Chondrocyte (in vitro differentiated cells): ENCODE measurements around the gene LRCH1. TPM values are rescaled to one million over a fixed set of nuclear protein-coding genes. Genes with fewer than 3 reads are reported as not detected.

Source experiments
- DNase-seq: peaks from one replicate; pipeline ENCODE4 v3.0.0; 2021; ENCODE audit warnings: mixed read lengths, low spot score
- H3K27ac Mint-ChIP-seq: one replicate; pipeline ENCODE4 v1.8.0; 2021; ENCODE audit warnings: mild to moderate bottlenecking, moderate library complexity, mixed read lengths; ENCODE audit not compliant: unreplicated experiment
- H3K27me3 Mint-ChIP-seq: 2 replicates; pipeline ENCODE4 v1.8.0; 2021; ENCODE audit warnings: low read depth, mixed read lengths
- H3K36me3 Mint-ChIP-seq: 2 replicates; pipeline ENCODE4 v1.8.0; 2021; ENCODE audit warnings: low read depth, mixed read lengths
- H3K4me1 Mint-ChIP-seq: 2 replicates; pipeline ENCODE4 v1.8.0; 2021; ENCODE audit warnings: low read depth, mild to moderate bottlenecking, mixed read lengths
- H3K4me3 Mint-ChIP-seq: one replicate; pipeline ENCODE4 v1.8.0; 2021; ENCODE audit warnings: mild to moderate bottlenecking, moderate library complexity, mixed read lengths; ENCODE audit not compliant: unreplicated experiment
- H3K9me3 Mint-ChIP-seq: 2 replicates; pipeline ENCODE4 v1.8.0; 2021; ENCODE audit warnings: low read depth, mixed read lengths
- CTCF ChIP-seq: fragments of 200-600 bp; sonication (generic); IDR thresholded peaks from 2 replicates; pipeline ENCODE4 v1.5.0; 2021; ENCODE audit warnings: antibody characterized with exemption, mild to moderate bottlenecking, moderate library complexity
- total RNA-seq: library from RNA; stranded (reverse); gene quantifications from 3 replicates; pipeline ENCODE4 v1.2.1, GENCODE V29; 2021

Gene LRCH1
- total RNA-seq, 1 donor from 2014 or later = 14.4 TPM

DNA sequence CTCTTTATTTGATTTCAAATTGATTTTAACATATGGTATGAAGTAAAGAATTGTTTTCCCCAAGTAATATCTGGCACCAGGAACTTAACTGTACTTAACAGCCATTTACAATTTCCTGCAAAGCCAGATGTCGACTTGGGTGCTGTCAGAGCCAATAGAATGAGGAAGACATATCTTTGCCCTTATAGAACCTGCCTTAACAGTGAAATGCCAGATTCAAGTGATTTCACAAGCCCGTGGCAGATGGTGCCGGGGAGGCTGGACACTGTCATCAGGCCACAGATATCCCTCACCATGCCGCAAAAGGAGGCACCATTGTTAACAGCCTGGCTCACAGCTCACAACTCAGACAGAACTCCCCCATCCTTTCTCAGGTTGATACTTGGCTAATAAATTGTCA, 195.3 kb downstream of the LRCH1 start:
- Mint-ChIP-seq H3K27ac (no peak overlapping the region), H3K36me3 (peaks cover 22% of the 10 kb centered on the region), H3K27me3 (no peaks in the 10 kb centered on the region), H3K4me1 (peaks cover 21% of the 10 kb centered on the region), H3K9me3 (no peaks in the 10 kb centered on the region), H3K4me3 (no peak overlapping the region)
- no peak for TF ChIP-seq CTCF
- no peak for DNase-seq

- peak overlapping the region; percentile 45 for H3K27ac Mint-ChIP-seq
- H3K27me3 Mint-ChIP-seq = no peaks in the 10 kb centered on the region
Observed at GRCh38 chr13:46749951-46750350, 197.0 kb downstream of the LRCH1 start.

DNA sequence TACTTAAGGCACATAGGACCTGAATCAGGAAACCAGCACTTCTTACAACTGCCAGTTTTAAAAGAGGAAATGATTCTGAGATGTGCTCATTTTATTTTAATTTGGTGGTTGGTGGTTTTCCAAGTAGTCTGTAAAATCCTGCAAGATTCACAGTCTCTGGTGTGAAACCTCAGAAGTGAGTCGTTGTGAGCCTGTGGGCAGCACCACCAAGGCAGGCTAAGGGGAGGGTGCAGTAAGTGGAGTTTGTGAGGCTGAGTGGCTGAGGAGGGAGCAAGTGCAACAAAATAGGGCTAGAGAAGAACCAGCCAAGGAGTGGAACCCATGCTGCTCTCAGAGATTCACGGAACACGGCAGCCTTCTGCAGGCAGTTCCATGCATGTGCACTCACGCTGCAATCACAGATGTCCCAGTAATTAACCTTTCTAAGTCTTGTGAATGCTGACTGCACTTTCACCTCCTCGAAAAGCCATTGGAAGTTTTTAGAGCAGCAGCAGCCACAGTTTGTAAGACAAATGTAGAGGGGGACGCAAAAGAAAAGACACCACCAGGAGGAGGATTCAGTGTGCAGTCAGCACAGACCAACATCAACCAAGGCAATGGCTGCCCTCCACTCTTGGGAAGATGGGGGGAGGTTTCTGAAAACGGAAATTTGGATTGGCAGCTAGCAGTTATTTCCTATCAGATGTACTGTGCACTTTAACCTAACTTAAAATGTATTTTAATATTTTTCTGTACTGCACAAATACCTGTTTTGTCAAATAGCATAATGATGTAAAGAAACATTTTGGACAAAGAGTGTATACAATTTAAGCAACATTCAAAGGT, 199.1 kb downstream of the LRCH1 start:
- Mint-ChIP-seq H3K27me3 (no peaks in the 10 kb centered on the region), H3K4me3 (no peak overlapping the region), H3K36me3 (peaks cover 7% of the 10 kb centered on the region), H3K27ac (no peak overlapping the region), H3K9me3 (no peaks in the 10 kb centered on the region), H3K4me1 (peaks cover 23% of the 10 kb centered on the region)
- DNase-seq = no peak
- no peak for TF ChIP-seq CTCF

More at GRCh38 chr13:46749951-46750350, 197.0 kb downstream of the LRCH1 start:
- TF ChIP-seq CTCF = no peak
- Mint-ChIP-seq H3K36me3 (peaks cover 19% of the 10 kb centered on the region), H3K4me3 (no peak overlapping the region), H3K9me3 (no peaks in the 10 kb centered on the region), H3K4me1 (peaks cover 19% of the 10 kb centered on the region)
- no peak for DNase-seq

DNA sequence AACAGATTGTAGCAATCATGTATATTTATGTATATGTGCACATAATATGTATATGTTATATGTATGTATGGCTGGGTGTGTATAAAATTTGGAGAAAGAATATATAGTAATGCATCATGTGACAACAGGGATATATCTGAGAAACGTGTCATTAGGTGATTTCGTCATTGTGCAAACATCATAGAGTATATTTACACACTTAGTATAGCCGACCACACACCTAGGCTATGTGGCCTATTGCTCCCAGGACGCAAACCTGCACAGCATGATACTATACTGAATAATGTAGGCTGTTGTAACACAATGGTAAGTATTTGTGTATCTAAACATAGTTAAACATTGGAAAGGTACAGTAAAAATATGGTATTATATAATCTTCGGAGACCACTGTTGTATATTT, 200.2 kb downstream of the LRCH1 start:
- Mint-ChIP-seq H3K36me3 (peaks cover 5% of the 10 kb centered on the region), H3K9me3 (no peaks in the 10 kb centered on the region), H3K27ac (no peak overlapping the region), H3K4me1 (peaks cover 24% of the 10 kb centered on the region), H3K4me3 (no peak overlapping the region), H3K27me3 (no peaks in the 10 kb centered on the region)
- TF ChIP-seq CTCF = no peak
- DNase-seq = no peak

DNA sequence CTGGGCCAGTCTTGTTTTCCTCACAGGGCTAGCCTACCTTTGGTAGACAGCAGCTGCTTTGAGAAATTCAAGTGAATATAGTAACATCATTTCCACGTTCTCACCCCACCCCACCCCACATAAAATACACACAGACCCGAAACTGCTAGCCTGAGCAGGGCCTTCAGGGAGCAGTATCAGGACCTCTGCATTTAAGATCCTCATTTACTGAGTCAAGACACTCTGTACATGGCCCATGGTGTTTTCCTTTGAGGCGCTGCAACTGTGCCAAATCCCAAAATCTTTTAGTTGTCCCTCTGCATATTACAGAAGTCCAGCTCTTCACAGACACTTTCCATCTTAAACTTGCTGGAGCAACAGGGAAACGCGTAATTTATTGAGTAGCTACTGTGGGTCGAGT, 200.9 kb downstream of the LRCH1 start:
- peaks cover 5% of the 10 kb centered on the region for H3K36me3 Mint-ChIP-seq

More for the DNA sequence above, 200.9 kb downstream of the LRCH1 start:
- Mint-ChIP-seq H3K27ac (no peak overlapping the region), H3K4me3 (no peak overlapping the region), H3K9me3 (no peaks in the 10 kb centered on the region), H3K4me1 (peaks cover 24% of the 10 kb centered on the region), H3K27me3 (no peaks in the 10 kb centered on the region)
- no peak for TF ChIP-seq CTCF
- DNase-seq = no peak
